Stimulated activated CD4-positive, alpha-beta T cell treated with anti-CD3 and anti-CD28 coated beads, Interleukin-4, amount 100 ng/mL, for 1 hour (primary cell): ENCODE measurements around the gene AMBRA1.

Experiments
- DNase-seq: peaks from one replicate; pipeline ENCODE4 v3.0.0-alpha.2; 2020

AMBRA1 gene

GRCh38 chr11:46505741-46506482 is 87.9 kb downstream of the AMBRA1 start:
- DNase-seq, result no peak

GRCh38 chr11:46504817-46505613 is 88.8 kb downstream of the AMBRA1 start:
- no peak for DNase-seq

GRCh38 chr11:46499821-46500220 is 94.0 kb downstream of the AMBRA1 start:
- no peak for DNase-seq

- no peak for DNase-seq
These were observed 94.9 kb downstream of the AMBRA1 start for GRCh38 chr11:46498968-46499367.

GRCh38 chr11:46498179-46498578 is 95.6 kb downstream of the AMBRA1 start:
- DNase-seq, result no peak

- DNase-seq, result no peak
These were observed 96.3 kb downstream of the AMBRA1 start for GRCh38 chr11:46497498-46497897.

GRCh38 chr11:46493791-46494190 is 100.0 kb downstream of the AMBRA1 start:
- DNase-seq, result no peak

GRCh38 chr11:46492532-46492931 is 101.3 kb downstream of the AMBRA1 start:
- DNase-seq, result no peak

GRCh38 chr11:46491661-46492330 is 102.0 kb downstream of the AMBRA1 start:
- DNase-seq, result no peak

- no peak for DNase-seq
These were observed 103.2 kb downstream of the AMBRA1 start for GRCh38 chr11:46490666-46491065.

GRCh38 chr11:46489656-46490560 is 103.9 kb downstream of the AMBRA1 start:
- peak; percentile 13 for DNase-seq

- no peak for DNase-seq
These were observed 107.9 kb downstream of the AMBRA1 start for GRCh38 chr11:46485856-46486443.

GRCh38 chr11:46484101-46484500 is 109.7 kb downstream of the AMBRA1 start:
- DNase-seq, result no peak

- no peak for DNase-seq
These were observed 112.9 kb downstream of the AMBRA1 start for GRCh38 chr11:46480909-46481308.

GRCh38 chr11:46480166-46480726 is 113.6 kb downstream of the AMBRA1 start:
- DNase-seq, result no peak

GRCh38 chr11:46479601-46480000 is 114.2 kb downstream of the AMBRA1 start:
- no peak for DNase-seq

- DNase-seq, result no peak
These were observed 115.6 kb downstream of the AMBRA1 start for GRCh38 chr11:46478196-46478595.

GRCh38 chr11:46477136-46477535 is 116.7 kb downstream of the AMBRA1 start:
- no peak for DNase-seq

- no peak for DNase-seq
These were observed 117.8 kb downstream of the AMBRA1 start for GRCh38 chr11:46475926-46476545.

GRCh38 chr11:46475051-46475925 is 118.5 kb downstream of the AMBRA1 start:
- DNase-seq, result no peak

- no peak for DNase-seq
These were observed 121.2 kb downstream of the AMBRA1 start for GRCh38 chr11:46472662-46472994.
